Heart left ventricle (tissue), 16 donors: ENCODE data around the gene CIAPIN1. TPM values are rescaled to one million over a fixed set of nuclear protein-coding genes. Genes with fewer than 3 reads are reported as not detected.

Experiments
- ATAC-seq, 4 donors: fragments of 200-7000 bp; cut with Tn5 transposase; one replicate each; pipeline ENCODE4 v1.9.1; 2020 to 2022; ENCODE audit warnings: moderate library complexity in 4 of 4, mild to moderate bottlenecking in 3 of 4, moderate number of reproducible peaks in 1 of 4
- DNase-seq, 5 donors: peaks; one replicate each; pipeline ENCODE4 v3.0.0-alpha.2; 2020
- H3K27ac ChIP-seq, 12 donors: fragments of 200-600 bp; sonication (generic) in 4 of 12; one replicate each; pipeline versions ENCODE4 v1.5.0 to v1.8.0; 2016 to 2022; ENCODE audit warnings: mild to moderate bottlenecking in 2 of 12
- H3K27me3 ChIP-seq, 9 donors: fragments of 200-600 bp; sonication (generic) in 2 of 9; one replicate each; pipeline versions ENCODE4 v1.5.1 to v1.8.0; 2016 to 2022; ENCODE audit warnings: mild to moderate bottlenecking in 3 of 9
- H3K36me3 ChIP-seq, 9 donors: fragments of 200-600 bp; sonication (generic) in 2 of 9; one replicate each; pipeline versions ENCODE4 v1.5.0 to v1.8.0; 2018 to 2022; ENCODE audit warnings: mild to moderate bottlenecking in 2 of 9
- H3K4me1 ChIP-seq, 12 donors: fragments of 200-600 bp; sonication (generic) in 4 of 12; one replicate each; pipeline versions ENCODE4 v1.5.0 to v1.8.0; 2016 to 2022; ENCODE audit warnings: mild to moderate bottlenecking in 3 of 12
- H3K4me3 ChIP-seq, 12 donors: fragments of 200-600 bp; sonication (generic) in 4 of 12; one replicate each; pipeline versions ENCODE4 v1.5.0 to v1.8.0; 2017 to 2022; ENCODE audit warnings: mild to moderate bottlenecking in 9 of 12, moderate library complexity in 4 of 12
- H3K9me3 ChIP-seq, 12 donors: fragments of 200-600 bp; sonication (generic) in 4 of 12; one replicate each; pipeline versions ENCODE4 v1.5.0 to v1.8.0; 2016 to 2022; ENCODE audit warnings: mild to moderate bottlenecking in 1 of 12
- POLR2A ChIP-seq, 2 donors: fragments of 450-650 bp; IDR thresholded peaks; one replicate each; pipeline ENCODE4 v1.6.1; 2017; ENCODE audit warnings: antibody characterized with exemption in 2 of 2, mild to moderate bottlenecking in 2 of 2, moderate library complexity in 2 of 2
- WGBS, 4 donors: extraction: QIAGEN DNeasy Blood & Tissue Kit in 2 of 4; methylation state at CpG; one replicate each; pipeline versions ENCODE4 v1.1.5 to v1.1.7; 2013 to 2018; 5-methylcytosine and 5-hydroxymethylcytosine counted together
- intact Hi-C, 10 donors: fragments of 100-400 bp; cut with DNase I; formaldehyde crosslinking; loops; one replicate each; pipeline versions ENCODE4 v1.11.1 to v1.14.2; 2022
- polyA plus RNA-seq, 2 donors: library from polyadenylated mRNA; stranded (reverse); fragments of 200-250 nt; gene quantifications; one replicate each; pipeline ENCODE4 v1.2.3, GENCODE V29; 2013
- total RNA-seq, 9 donors: library from RNA; depleted of rRNA in 2 of 9; stranded (reverse); fragments of >200 nt in 2 of 9; fragmentation: NEBNext Ultra II Directional in 3 of 9; extraction: Animal tissue kit (Norgen Biotek cat#: 25700) in 3 of 9; gene quantifications; one replicate each; pipeline versions ENCODE4 v1.1.0 to v1.2.4, GENCODE V29; 2016 to 2023
- TF ChIP-seq, protein P1 (sequence below), 12 donors: fragments of 200-600 bp; sonication (generic) in 4 of 12; IDR thresholded peaks; one replicate each; pipeline versions ENCODE4 v1.5.0 to v1.8.0; 2018 to 2022; ENCODE audit warnings: antibody characterized with exemption in 12 of 12, mild to moderate bottlenecking in 5 of 12
- donor health status: ischemic (EF 13 %, LVEDD 7.1; RV severe dilation, severe dysfunction).
- donor health status: healthy with polysubstance abuse.
- donor health status: DM: no; HTN: yes; CAD: no.
- donor health status: DM: no; HTN: no; CAD: no.
- donor health status: ischemic (EF 25% LVEDD 6.9; RV normal size, moderate dysfunction).
- donor health status: ischemic (EF 25% LVEDD 5.7; RV mildly dilated, moderate dysfunction).
- donor health status: healthy.
- donor health status: DM: yes; HTN: yes; CAD: no.
- donor health status: ischemic (EF 35%, LVEDD 5.7; RV mildly dilated, moderate dysfunction).
- donor health status: nonischemic (EF 11% LVEDD 7.7; RV severe dilation, severe dysfunction).
- donor health status: DM: yes; HTN: yes; CAD: no.
- donor health status: PGD.
- donor health status: ischemic (EF 29% LVEDD 5.4; RV normal size, mild dysfunction).
- donor health status: nonischemic (EF 23%, LVEDD 6.1; RV moderate dilation, normal function).

Gene CIAPIN1
- total and polyA plus RNA-seq, 11 donors, result 22.4 to 73.2 (median 51.7) TPM

DNA sequence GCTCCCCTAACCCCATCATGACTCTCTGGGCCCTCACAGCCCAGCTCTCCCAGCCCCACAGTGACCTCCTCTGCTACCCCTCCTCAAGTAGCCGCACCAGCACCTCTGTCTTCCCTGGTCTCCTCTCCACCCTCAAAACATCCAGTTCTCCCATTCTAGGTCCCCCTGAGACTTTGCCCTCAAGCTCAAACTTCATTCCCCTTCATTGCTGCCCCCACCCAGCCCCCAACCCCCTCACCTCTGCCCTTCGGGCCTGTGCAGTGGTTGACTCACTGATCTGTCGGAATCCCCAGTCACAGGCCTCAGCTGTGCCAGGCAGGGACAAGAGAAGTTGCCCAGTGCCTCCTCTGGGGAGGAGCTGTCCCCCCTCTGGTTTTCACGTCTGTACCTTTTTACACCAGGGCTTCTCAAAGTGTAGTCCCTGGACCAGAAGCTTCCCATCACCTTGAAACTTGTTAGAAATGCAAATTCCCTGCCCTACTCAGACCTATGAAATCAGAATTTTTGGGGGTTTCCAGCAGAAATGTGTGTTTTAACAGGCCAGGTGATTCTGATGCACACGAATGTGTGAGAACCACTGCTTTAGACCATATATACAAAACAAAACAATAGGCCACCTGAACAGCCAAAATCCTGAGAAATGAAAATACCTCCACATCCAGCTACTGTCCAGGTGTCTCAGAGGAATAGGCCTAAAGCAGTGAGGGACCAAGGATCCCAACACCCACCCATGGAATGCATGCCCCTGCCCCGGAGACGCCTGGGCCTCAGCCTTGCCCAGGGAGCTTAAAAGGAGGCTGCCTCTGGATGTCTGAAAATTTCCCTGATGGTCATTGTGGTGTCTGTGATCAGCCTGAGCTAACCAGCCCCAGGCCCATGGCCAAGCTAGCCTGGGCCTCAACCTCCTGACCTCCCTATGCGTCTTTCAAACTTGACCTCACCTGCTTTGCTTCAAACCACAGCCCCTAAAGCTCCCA, 40.0 kb upstream of the CIAPIN1 start:
- ATAC-seq (no peak), DNase-seq (no peak)
- WGBS, 4 donors, result 89 to 94% (median 90%) methylated on average over 8 of the region's 8 CpGs
- Histone ChIP-seq H3K27me3 (no peaks in the 10 kb centered on the region), H3K36me3 (no peaks in the 10 kb centered on the region), H3K4me3 (peak overlapping the region in 10 of 12 donors; percentile 66 to 97 (median 84)), H3K4me1 (peaks cover 0 to 24% (median 19%) of the 10 kb centered on the region in 12 donors), H3K27ac (peak overlapping the region in 7 of 12 donors; percentile 11 to 80 (median 59)), H3K9me3 (no peaks in the 10 kb centered on the region)
- intact Hi-C loops, result no loop called here
- TF ChIP-seq, protein P1, sequence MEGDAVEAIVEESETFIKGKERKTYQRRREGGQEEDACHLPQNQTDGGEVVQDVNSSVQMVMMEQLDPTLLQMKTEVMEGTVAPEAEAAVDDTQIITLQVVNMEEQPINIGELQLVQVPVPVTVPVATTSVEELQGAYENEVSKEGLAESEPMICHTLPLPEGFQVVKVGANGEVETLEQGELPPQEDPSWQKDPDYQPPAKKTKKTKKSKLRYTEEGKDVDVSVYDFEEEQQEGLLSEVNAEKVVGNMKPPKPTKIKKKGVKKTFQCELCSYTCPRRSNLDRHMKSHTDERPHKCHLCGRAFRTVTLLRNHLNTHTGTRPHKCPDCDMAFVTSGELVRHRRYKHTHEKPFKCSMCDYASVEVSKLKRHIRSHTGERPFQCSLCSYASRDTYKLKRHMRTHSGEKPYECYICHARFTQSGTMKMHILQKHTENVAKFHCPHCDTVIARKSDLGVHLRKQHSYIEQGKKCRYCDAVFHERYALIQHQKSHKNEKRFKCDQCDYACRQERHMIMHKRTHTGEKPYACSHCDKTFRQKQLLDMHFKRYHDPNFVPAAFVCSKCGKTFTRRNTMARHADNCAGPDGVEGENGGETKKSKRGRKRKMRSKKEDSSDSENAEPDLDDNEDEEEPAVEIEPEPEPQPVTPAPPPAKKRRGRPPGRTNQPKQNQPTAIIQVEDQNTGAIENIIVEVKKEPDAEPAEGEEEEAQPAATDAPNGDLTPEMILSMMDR (IDR thresholded peaks at IDR 0.05), result no peak
- no peak for TF ChIP-seq POLR2A (IDR thresholded peaks at IDR 0.05)

DNA sequence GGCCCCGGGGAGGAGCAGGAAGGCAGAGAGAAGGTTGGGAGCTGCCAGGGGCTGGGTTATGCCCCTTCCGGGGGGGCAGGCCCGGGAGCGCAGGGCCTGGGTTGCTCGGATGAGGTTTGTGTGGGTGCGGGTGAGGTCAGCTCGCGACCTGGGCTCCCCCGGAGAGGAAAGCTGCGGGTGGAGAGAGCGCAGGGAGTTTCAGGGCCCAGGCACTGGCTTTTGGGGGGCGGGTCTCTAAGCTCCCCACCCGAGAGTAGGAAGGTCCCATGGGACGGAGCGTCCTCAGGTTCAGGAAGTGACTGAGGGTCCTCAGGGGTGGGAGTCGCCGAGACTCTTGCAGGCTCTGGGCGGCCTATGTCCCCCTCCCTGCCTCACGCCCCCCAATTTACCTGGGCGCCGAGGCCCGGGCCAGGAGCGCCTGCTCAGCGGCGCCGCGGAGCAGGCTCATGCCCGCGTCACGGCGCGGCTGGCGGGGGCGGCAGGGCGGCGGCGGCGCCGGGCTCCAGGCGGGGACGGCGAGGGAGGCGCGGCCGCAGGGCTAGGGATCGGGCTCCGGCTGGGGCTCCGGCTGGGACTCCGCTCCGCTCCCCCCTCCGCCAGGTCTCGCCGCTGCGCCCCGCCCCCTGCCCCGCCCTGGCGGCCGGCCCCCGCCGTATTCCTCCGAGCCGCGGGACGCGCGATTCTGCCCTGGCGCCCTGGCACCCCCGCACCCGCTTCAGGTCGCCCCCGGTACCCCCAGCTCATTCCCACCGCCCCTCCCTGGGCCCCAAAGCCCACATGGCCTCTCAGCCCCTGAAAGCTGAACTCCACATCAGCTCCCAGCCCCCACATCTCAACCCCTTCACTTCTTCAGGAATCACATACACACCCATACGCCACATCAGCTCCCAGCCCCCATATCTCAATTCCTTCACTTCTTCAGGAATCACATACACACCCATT, 39.0 kb upstream of the CIAPIN1 start, which contains the start of gene DOK4:
Gene DOK4, minus strand, starts transcription at position 578 of the 942 bp plus-strand sequence. CDS start 6,986 bp downstream, outside the sequence.
- TF ChIP-seq POLR2A (IDR thresholded peaks at IDR 0.05), result no peak
- TF ChIP-seq, protein P1 (IDR thresholded peaks at IDR 0.05), result no peak
- H3K4me1 ChIP-seq, result peaks cover 0 to 24% (median 19%) of the 10 kb centered on the region in 12 donors
- no peaks in the 10 kb centered on the region for H3K9me3 ChIP-seq
- intact Hi-C loops, result no loop called here
- H3K27ac ChIP-seq, result peak within 1 kb of the TSS in 9 of 12 donors; percentile 52 to 83 (median 74)
- DNase-seq (peak; percentile 83 to 92 (median 85)), ATAC-seq (peak; percentile 70 to 97 (median 94))
- 0 to 2% (median 1%) methylated on average over 23 to 73 of the region's 73 CpGs for WGBS, 4 donors
- H3K36me3 ChIP-seq, result no peaks in the 10 kb centered on the region
- H3K4me3 ChIP-seq, result peak within 1 kb of the TSS; percentile 39 to 97 (median 82)
- no peaks in the 10 kb centered on the region for H3K27me3 ChIP-seq

DNA sequence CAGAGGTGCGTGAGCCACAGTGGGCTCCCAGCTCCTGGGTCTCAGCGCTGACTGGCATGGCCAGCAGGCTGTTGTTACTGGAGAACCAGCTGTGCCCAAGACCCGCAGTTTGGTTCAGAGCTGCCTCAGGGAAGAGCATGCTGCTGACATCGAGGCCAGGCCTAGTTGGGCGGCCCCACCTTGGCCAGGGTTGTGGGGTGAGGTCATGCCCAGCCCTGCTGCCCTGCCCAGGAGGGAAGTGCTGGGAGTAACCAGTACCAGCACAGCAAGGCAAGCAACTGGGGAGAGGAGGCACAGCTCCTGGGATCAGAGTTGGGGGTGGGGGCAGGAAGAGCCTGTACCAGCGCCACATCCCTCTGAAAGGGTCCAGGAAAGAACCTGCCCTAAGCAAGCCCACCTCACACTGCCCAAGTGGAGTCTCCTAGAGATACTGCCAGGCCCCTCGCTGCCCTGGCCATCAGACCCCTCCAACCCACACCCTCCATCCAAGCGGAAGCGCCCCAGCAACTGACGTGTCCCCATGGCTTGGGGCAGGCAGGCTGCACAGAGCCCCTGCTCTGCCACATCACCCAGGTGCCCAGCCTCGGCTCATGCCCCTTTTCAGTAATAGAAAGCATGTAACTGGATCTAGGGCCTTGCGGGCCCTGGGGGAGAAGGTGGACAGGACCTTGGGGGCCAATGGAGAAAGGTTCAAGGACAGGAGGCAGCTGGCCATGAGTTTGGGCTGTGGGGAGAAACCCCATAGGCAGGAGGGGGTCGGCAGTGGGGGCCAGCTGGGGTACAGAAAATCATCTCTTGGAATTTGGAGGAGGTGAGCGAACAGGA, 38.1 kb upstream of the CIAPIN1 start:
- peak overlapping the region in 9 of 12 donors; percentile 52 to 83 (median 74) for H3K27ac ChIP-seq
- WGBS, 4 donors, result 63 to 78% (median 75%) methylated on average over 10 to 14 of the region's 14 CpGs
- no peaks in the 10 kb centered on the region for H3K9me3 ChIP-seq
- H3K27me3 ChIP-seq, result no peaks in the 10 kb centered on the region
- DNase-seq (no peak), ATAC-seq (peak in 2 of 4 donors; percentile 5 to 9)
- peaks cover 0 to 31% (median 23%) of the 10 kb centered on the region in 12 donors for H3K4me1 ChIP-seq
- peak overlapping the region; percentile 39 to 97 (median 82) for H3K4me3 ChIP-seq
- no peaks in the 10 kb centered on the region for H3K36me3 ChIP-seq
- intact Hi-C loops, result no loop called here
- TF ChIP-seq, protein P1 (IDR thresholded peaks at IDR 0.05), result no peak
- TF ChIP-seq POLR2A (IDR thresholded peaks at IDR 0.05), result no peak
